H1 (cell line): ENCODE results near the gene SRRM3. TPM values are rescaled to one million over a fixed set of nuclear protein-coding genes. Genes with fewer than 3 reads are reported as not detected.

Source experiments
- polyA plus RNA-seq, 7 experiments: library from polyadenylated mRNA; depleted of rRNA in 3 of 7; stranded (reverse) in 5 of 7; unstranded in 2 of 7; fragments of >200 nt in 5 of 7; fragments of 200-250 nt in 2 of 7; gene quantifications; 1 replicate in 5 of 7; 2 replicates in 1 of 7; 4 replicates in 1 of 7; pipeline versions ENCODE4 v1.2.1 to v1.2.3, GENCODE V29; 2011 to 2013; ENCODE audit warnings: missing spikeins in 2 of 7, mixed read lengths in 2 of 7
- total RNA-seq: library from RNA; stranded (reverse); fragmentation: NEBNext Ultra II Directional; extraction: Animal tissue kit (Norgen Biotek cat#: 25700); gene quantifications from 2 replicates; pipeline ENCODE4 v1.2.1, GENCODE V29; 2021

The SRRM3 gene
- total and polyA plus RNA-seq, 2 of the 8 experiments (the other 6 are each of a cell fraction or from before 2014, with no cell fraction given) = 10.4 to 17.4 TPM

Other genes starting within 250 kb of the SRRM3 start
- gene TMEM120A, start 207.3 kb upstream of the SRRM3 start, total RNA-seq = 15.6 and 21.2 TPM in 2 replicates
- gene TMEM120A, start 207.3 kb upstream of the SRRM3 start, polyA plus RNA-seq (2011; rRNA removed) = 48.8 and 49.9 TPM in 2 replicates
- gene STYXL1, start 153.9 kb upstream of the SRRM3 start, total RNA-seq = 26.4 and 32.3 TPM in 2 replicates
- 53.2 and 53.9 TPM in 2 replicates for gene STYXL1, start 153.9 kb upstream of the SRRM3 start, polyA plus RNA-seq (2011; rRNA removed)
- 254 TPM in 2 replicates for gene MDH2, start 153.8 kb upstream of the SRRM3 start, total RNA-seq
- 203 and 258 TPM in 2 replicates for gene MDH2, start 153.8 kb upstream of the SRRM3 start, polyA plus RNA-seq (2011; rRNA removed)
- 165 and 194 TPM in 2 replicates for gene HSPB1, start 100.8 kb downstream of the SRRM3 start, total RNA-seq
- 254 and 440 TPM in 2 replicates for gene HSPB1, start 100.8 kb downstream of the SRRM3 start, polyA plus RNA-seq (2011; rRNA removed)
- 241 and 244 TPM in 2 replicates for gene YWHAG, start 157.1 kb downstream of the SRRM3 start, total RNA-seq
- 57.2 and 62.9 TPM in 2 replicates for gene YWHAG, start 157.1 kb downstream of the SRRM3 start, polyA plus RNA-seq (2011; rRNA removed)
- gene SSC4D, start 207.8 kb downstream of the SRRM3 start, total RNA-seq = 10.8 and 11.8 TPM in 2 replicates
- gene SSC4D, start 207.8 kb downstream of the SRRM3 start, polyA plus RNA-seq (2011; rRNA removed) = 27.5 and 30.8 TPM in 2 replicates
- gene ZP3, start 223.1 kb downstream of the SRRM3 start, total RNA-seq = 1.4 and 1.5 TPM in 2 replicates
- gene ZP3, start 223.1 kb downstream of the SRRM3 start, polyA plus RNA-seq (2011; rRNA removed) = 2.4 and 4.0 TPM in 2 replicates